HG03045 (cell line): Measurements from ENCODE around the gene RAC3.

Experiments used
- ATAC-seq: cut with Tn5 transposase; IDR thresholded peaks from one replicate; pipeline ENCODE4 v1.9.1; 2021; ENCODE audit warnings: mild to moderate bottlenecking, moderate library complexity; ENCODE audit not compliant: unreplicated experiment

RAC3 gene

GRCh38 chr17:82011617-82012187 lies 19.8 kb upstream of the RAC3 start:
- ATAC-seq: no peak

GRCh38 chr17:82012261-82012639 lies 19.2 kb upstream of the RAC3 start:
- no peak for ATAC-seq

- ATAC-seq: no peak
These were observed 18.7 kb upstream of the RAC3 start for GRCh38 chr17:82012640-82013295.

- no peak for ATAC-seq
These were observed 18.1 kb upstream of the RAC3 start for GRCh38 chr17:82013341-82013740.

- no peak for ATAC-seq
These were observed 17.6 kb upstream of the RAC3 start for GRCh38 chr17:82013772-82014321.

- no peak for ATAC-seq
These were observed 17.0 kb upstream of the RAC3 start for GRCh38 chr17:82014432-82014831.

- no peak for ATAC-seq
These were observed 16.5 kb upstream of the RAC3 start for GRCh38 chr17:82014971-82015310.

GRCh38 chr17:82015311-82015971 lies 16.0 kb upstream of the RAC3 start:
- no peak for ATAC-seq

- no peak for ATAC-seq
These were observed 15.2 kb upstream of the RAC3 start for GRCh38 chr17:82016061-82016874.

- no peak for ATAC-seq
These were observed 14.5 kb upstream of the RAC3 start for GRCh38 chr17:82016875-82017459.

- ATAC-seq: no peak
These were observed 13.8 kb upstream of the RAC3 start for GRCh38 chr17:82017612-82018151.

- ATAC-seq: no peak
These were observed 13.1 kb upstream of the RAC3 start for GRCh38 chr17:82018152-82018988.

- ATAC-seq: no peak
These were observed 12.3 kb upstream of the RAC3 start for GRCh38 chr17:82018989-82019689.

- no peak for ATAC-seq
These were observed 11.5 kb upstream of the RAC3 start for GRCh38 chr17:82019690-82020571.

- no peak for ATAC-seq
These were observed 10.8 kb upstream of the RAC3 start for GRCh38 chr17:82020572-82021106.

- ATAC-seq: no peak
These were observed 10.2 kb upstream of the RAC3 start for GRCh38 chr17:82021107-82021899.

- no peak for ATAC-seq
These were observed 9.6 kb upstream of the RAC3 start for GRCh38 chr17:82021900-82022309.
